Neural cell (in vitro differentiated cells): ENCODE results near the gene PKP3. TPM values are rescaled to one million over a fixed set of nuclear protein-coding genes. Genes with fewer than 3 reads are reported as not detected.

Experiments
- H2AFZ ChIP-seq: fragments of 200-600, 300-800 bp; sonication (generic), shearing (Covaris generic); 2 replicates; pipeline ENCODE4 v1.6.0; 2014; ENCODE audit warnings: low read depth, mild to moderate bottlenecking, antibody characterized with exemption, low read length, moderate library complexity
- H3F3A ChIP-seq: fragments of 200-600 bp; shearing (Covaris generic); 2 replicates; pipeline ENCODE4 v1.6.1; 2016; ENCODE audit warnings: mild to moderate bottlenecking, moderate library complexity, mixed read lengths, antibody characterized with exemption, low read length; ENCODE audit not compliant: insufficient read depth, poor library complexity, severe bottlenecking
- H3K27ac ChIP-seq: fragments of 200-600, 300-800 bp; sonication (generic), shearing (Covaris generic); 2 replicates; pipeline ENCODE4 v1.5.1; 2014; ENCODE audit warnings: mild to moderate bottlenecking, low read length, moderate library complexity
- H3K27me3 ChIP-seq: fragments of 300-800, 200-600 bp; sonication (generic), shearing (Covaris generic); 2 replicates; pipeline ENCODE4 v1.6.0; 2014; ENCODE audit warnings: mild to moderate bottlenecking, low read depth, low read length, moderate library complexity; ENCODE audit not compliant: insufficient read depth
- H3K36me3 ChIP-seq: fragments of 300-800, 200-600 bp; sonication (generic), shearing (Covaris generic); 2 replicates; pipeline ENCODE4 v1.5.1; 2014; ENCODE audit warnings: mild to moderate bottlenecking, antibody characterized with exemption, low read length, moderate library complexity; ENCODE audit not compliant: insufficient read depth
- H3K4me2 ChIP-seq: fragments of 300-800, 200-600 bp; sonication (generic), shearing (Covaris generic); 2 replicates; pipeline ENCODE4 v1.6.0; 2014; ENCODE audit warnings: mild to moderate bottlenecking, low read length
- H3K4me3 ChIP-seq: fragments of 300-800, 200-600 bp; sonication (generic), shearing (Covaris generic); 2 replicates; pipeline ENCODE4 v1.5.1; 2014; ENCODE audit warnings: mild to moderate bottlenecking, low read length, moderate library complexity
- H3K79me2 ChIP-seq: fragments of 200-600 bp; shearing (Covaris generic); replicated peaks from 2 replicates; pipeline ENCODE4 v1.6.0; 2014; ENCODE audit warnings: mild to moderate bottlenecking, low read length, moderate library complexity; ENCODE audit not compliant: insufficient read depth
- H3K9ac ChIP-seq: fragments of 300-800, 200-600 bp; sonication (generic), shearing (Covaris generic); 2 replicates; pipeline ENCODE4 v1.6.1; 2016; ENCODE audit warnings: mild to moderate bottlenecking, low read length, mixed read lengths
- H3K9me2 ChIP-seq: fragments of 200-600 bp; shearing (Covaris generic); 2 replicates; pipeline ENCODE4 v1.6.1; 2016; ENCODE audit warnings: mild to moderate bottlenecking, low read length, mixed read lengths; ENCODE audit not compliant: insufficient read depth
- H3K9me3 ChIP-seq: fragments of 200-600, 300-800 bp; sonication (generic), shearing (Covaris generic); 2 replicates; pipeline ENCODE4 v1.6.1; 2016; ENCODE audit warnings: mild to moderate bottlenecking, mixed run types, low read length, moderate library complexity, mixed read lengths
- H4K20me1 ChIP-seq: fragments of 200-600 bp; shearing (Covaris generic); 2 replicates; pipeline ENCODE4 v1.6.1; 2016; ENCODE audit warnings: mild to moderate bottlenecking, mixed run types; ENCODE audit not compliant: insufficient read depth
- CTCF ChIP-seq: fragments of 450-650 bp; IDR thresholded peaks from 2 replicates; pipeline ENCODE4 v1.5.1; 2014; ENCODE audit warnings: antibody characterized with exemption, mild to moderate bottlenecking, moderate library complexity; ENCODE audit not compliant: poor library complexity, severe bottlenecking
- EP300 ChIP-seq: fragments of 450-650 bp; conservative IDR thresholded peaks from 2 replicates; pipeline ENCODE4 v1.6.1; 2014; ENCODE audit warnings: antibody characterized with exemption, mild to moderate bottlenecking, moderate library complexity; ENCODE audit not compliant: poor library complexity, severe bottlenecking
- EZH2 ChIP-seq: fragments of 200-600, 300-800 bp; shearing (Covaris generic), sonication (generic); IDR thresholded peaks from 2 replicates; pipeline ENCODE4 v1.6.1; 2014; ENCODE audit warnings: antibody characterized with exemption, low read length, borderline replicate concordance, mild to moderate bottlenecking; ENCODE audit not compliant: insufficient read depth, poor library complexity, severe bottlenecking
- MXI1 ChIP-seq: fragments of 450-650 bp; conservative IDR thresholded peaks from 2 replicates; pipeline ENCODE4 v1.6.1; 2014; ENCODE audit warnings: antibody characterized with exemption, mild to moderate bottlenecking; ENCODE audit not compliant: poor library complexity, severe bottlenecking
- POLR2AphosphoS5 ChIP-seq: IDR thresholded peaks from 2 replicates; pipeline ENCODE4 v1.6.1; 2012
- RAD21 ChIP-seq: fragments of 450-650 bp; conservative IDR thresholded peaks from 2 replicates; pipeline ENCODE4 v1.6.1; 2014; ENCODE audit warnings: antibody characterized with exemption, mild to moderate bottlenecking, moderate library complexity
- SMC3 ChIP-seq: fragments of 450-650 bp; conservative IDR thresholded peaks from 2 replicates; pipeline ENCODE4 v1.6.1; 2014; ENCODE audit warnings: antibody characterized with exemption, mild to moderate bottlenecking, moderate library complexity; ENCODE audit not compliant: poor library complexity
- TAF1 ChIP-seq: IDR thresholded peaks from 2 replicates; pipeline ENCODE4 v1.6.1; 2012; ENCODE audit warnings: low read depth
- polyA plus RNA-seq: library from polyadenylated mRNA; depleted of rRNA; stranded (reverse); fragments of >200 nt; gene quantifications from 2 replicates; pipeline ENCODE4 v1.2.3, GENCODE V29; 2014

PKP3 gene
- polyA plus RNA-seq, 1 donor from 2014 or later: not detected

DNA sequence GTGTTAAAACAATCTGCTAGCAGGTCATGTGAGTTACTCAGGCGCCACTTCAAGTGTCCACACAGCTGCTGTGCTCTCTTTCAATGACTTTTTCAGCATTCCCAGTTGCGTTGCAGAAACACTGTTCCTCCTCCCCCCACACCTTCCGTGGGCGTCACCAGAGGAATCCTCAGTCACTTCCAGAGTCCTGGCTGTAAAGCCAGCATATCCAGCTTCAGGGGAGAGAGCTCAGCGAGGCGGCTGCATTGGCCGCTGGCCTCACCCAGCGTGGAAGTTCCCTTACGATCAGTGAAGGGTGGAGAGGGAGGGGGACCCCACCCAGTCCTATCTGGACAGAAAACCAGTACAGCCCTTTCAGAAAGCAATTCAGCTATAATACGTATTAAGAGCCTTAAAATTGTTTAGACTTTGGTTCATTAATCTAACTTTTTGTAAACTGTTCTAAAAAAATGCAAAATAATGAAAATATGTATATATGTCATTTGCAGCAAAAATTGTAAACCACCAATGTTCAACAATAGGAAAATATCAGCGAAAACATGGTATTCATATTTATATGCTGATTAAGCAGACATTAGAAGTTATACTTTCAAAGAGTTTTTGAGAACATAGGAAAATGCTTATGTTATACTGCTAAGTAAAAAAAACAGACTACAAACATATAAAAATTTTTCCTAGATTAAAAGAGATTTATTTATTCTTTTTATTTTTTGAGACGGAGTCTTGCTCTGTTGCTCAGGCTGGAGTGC is 50.6 kb downstream of the PKP3 start:
- Histone ChIP-seq H3K27ac (no peak overlapping the region), H3K27me3 (no peaks in the 10 kb centered on the region), H3K4me2 (no peak overlapping the region), H3K4me3 (no peak overlapping the region), H3K9me3 (no peaks in the 10 kb centered on the region), H3K9me2 (no peaks in the 10 kb centered on the region), H4K20me1 (no peaks in the 10 kb centered on the region), H3K36me3 (no peaks in the 10 kb centered on the region), H3F3A (no peaks in the 10 kb centered on the region), H3K9ac (no peak overlapping the region), H2AFZ (no peak overlapping the region), H3K79me2 (no peaks in the 10 kb centered on the region)
- TF ChIP-seq CTCF: no peak

DNA sequence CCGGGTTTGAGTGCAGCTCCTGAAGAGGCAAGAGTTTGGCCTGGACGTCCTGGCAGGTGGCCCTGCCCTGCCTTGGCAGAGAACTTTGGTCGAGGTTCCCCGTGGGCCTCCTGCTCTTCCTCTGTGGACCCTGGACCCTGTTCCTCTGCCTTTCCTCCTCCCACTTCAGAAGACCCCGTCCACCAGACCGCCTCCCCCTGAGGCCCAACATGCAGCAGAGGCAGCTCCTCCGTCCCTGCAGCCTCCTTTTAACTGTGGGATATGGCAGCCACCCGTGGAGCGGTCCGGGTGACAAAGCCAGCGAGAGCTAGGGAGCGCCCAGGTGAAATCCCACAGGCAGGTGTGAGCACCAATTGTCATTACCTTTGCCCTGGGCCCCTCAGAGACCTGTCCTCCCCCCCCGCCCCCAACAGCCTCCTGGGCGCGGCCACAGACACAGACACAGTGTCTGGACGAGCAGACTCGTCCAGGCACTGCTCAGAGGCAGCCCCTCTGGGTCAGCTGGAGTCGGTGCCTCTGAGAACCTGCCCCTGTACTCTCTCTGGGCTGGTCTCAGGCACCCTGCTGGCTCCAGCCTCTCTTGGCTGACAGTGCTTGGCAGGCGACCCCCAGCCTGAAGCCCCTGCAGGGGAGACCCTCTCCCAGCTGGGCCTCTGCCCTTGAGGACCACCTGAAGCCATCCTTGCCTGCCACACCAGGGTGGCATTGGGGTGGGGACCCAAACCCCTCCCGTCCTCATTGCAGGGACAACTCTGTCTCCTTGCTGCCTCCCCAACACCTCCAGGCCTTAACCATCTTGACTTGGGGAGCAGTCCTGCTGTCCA is 52.0 kb downstream of the PKP3 start:
- no peaks in the 10 kb centered on the region for H4K20me1 ChIP-seq
- no peaks in the 10 kb centered on the region for H3F3A ChIP-seq
- no peaks in the 10 kb centered on the region for H3K36me3 ChIP-seq
- no peaks in the 10 kb centered on the region for H3K79me2 ChIP-seq
- H2AFZ ChIP-seq: no peak overlapping the region
- H3K9ac ChIP-seq: no peak overlapping the region
- H3K9me2 ChIP-seq: no peaks in the 10 kb centered on the region
- no peak overlapping the region for H3K4me2 ChIP-seq
- no peak overlapping the region for H3K27ac ChIP-seq
- no peaks in the 10 kb centered on the region for H3K27me3 ChIP-seq
- no peak overlapping the region for H3K4me3 ChIP-seq
- H3K9me3 ChIP-seq: no peaks in the 10 kb centered on the region
- TF ChIP-seq MXI1: no peak
- TF ChIP-seq TAF1: no peak
- no peak for TF ChIP-seq SMC3
- no peak for TF ChIP-seq POLR2AphosphoS5
- no peak for TF ChIP-seq EP300
- no peak for TF ChIP-seq RAD21
- TF ChIP-seq EZH2: no peak
- no peak for TF ChIP-seq CTCF
